ENCODE data around the gene MARS1.

DNA sequence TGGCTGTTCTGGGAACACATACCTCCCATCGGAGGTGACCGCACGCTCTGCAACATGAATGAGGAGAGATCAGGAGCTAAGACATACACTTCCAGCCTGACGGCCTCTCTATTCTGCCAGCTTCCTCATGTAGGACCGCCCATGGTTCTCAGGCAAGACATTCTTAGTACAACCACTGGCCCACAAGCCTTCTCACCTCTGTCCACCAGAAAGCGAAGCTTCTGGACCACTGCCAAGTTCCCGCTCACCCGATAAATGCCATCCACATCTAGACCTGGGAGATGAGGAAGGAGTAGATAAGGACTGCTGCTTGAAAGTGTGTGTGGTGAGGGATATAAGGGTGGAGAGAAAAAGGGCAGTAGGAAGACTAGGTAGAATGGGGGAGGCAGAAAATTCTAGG is 13.4 kb upstream of the MARS1 start:
- TF ChIP-seq, protein P1, sequence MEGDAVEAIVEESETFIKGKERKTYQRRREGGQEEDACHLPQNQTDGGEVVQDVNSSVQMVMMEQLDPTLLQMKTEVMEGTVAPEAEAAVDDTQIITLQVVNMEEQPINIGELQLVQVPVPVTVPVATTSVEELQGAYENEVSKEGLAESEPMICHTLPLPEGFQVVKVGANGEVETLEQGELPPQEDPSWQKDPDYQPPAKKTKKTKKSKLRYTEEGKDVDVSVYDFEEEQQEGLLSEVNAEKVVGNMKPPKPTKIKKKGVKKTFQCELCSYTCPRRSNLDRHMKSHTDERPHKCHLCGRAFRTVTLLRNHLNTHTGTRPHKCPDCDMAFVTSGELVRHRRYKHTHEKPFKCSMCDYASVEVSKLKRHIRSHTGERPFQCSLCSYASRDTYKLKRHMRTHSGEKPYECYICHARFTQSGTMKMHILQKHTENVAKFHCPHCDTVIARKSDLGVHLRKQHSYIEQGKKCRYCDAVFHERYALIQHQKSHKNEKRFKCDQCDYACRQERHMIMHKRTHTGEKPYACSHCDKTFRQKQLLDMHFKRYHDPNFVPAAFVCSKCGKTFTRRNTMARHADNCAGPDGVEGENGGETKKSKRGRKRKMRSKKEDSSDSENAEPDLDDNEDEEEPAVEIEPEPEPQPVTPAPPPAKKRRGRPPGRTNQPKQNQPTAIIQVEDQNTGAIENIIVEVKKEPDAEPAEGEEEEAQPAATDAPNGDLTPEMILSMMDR (IDR thresholded peaks at IDR 0.05; ENCODE audit: poor library complexity): no peak
- no peak for TF ChIP-seq EZH2 (IDR thresholded peaks at IDR 0.05; ENCODE audit: borderline replicate concordance)
- TF ChIP-seq EZH2phosphoT487 (IDR thresholded peaks at IDR 0.05; ENCODE audit: low read depth, severe bottlenecking, unreplicated experiment): no peak

Measured in hepatocyte (in vitro differentiated cells).